HL-60/S4 treated with retinoic acid at 250 ng/mL for 4 days and 3 days (cell line): ENCODE measurements around the gene MYO9A.

ENCODE experiments used
- in situ Hi-C: fragments of 300-500 bp; cut with MboI; formaldehyde crosslinking; loops from 2 replicates; pipeline ENCODE4 v1.7.0; 2022; ENCODE audit warnings: low sequenced_read_pairs

MYO9A gene

GRCh38 chr15:71789616-71790015 is 328.3 kb downstream of the MYO9A start:
- in situ Hi-C loops: no loop called here

- in situ Hi-C loops: no loop called here
These were observed 329.0 kb downstream of the MYO9A start for GRCh38 chr15:71788646-71789579.

- in situ Hi-C loops: no loop called here
These were observed 331.3 kb downstream of the MYO9A start for GRCh38 chr15:71786673-71787072.

GRCh38 chr15:71785996-71786395 is 332.0 kb downstream of the MYO9A start:
- in situ Hi-C loops: no loop called here

- in situ Hi-C loops: no loop called here
These were observed 333.2 kb downstream of the MYO9A start for GRCh38 chr15:71784719-71785118.

GRCh38 chr15:71782422-71783165 is 335.4 kb downstream of the MYO9A start:
- in situ Hi-C loops: no loop called here

GRCh38 chr15:71781965-71782265 is 336.0 kb downstream of the MYO9A start:
- in situ Hi-C loops: no loop called here

GRCh38 chr15:71781179-71781964 is 336.6 kb downstream of the MYO9A start:
- in situ Hi-C loops: no loop called here

GRCh38 chr15:71780115-71780976 is 337.6 kb downstream of the MYO9A start:
- in situ Hi-C loops: no loop called here

- in situ Hi-C loops: no loop called here
These were observed 338.7 kb downstream of the MYO9A start for GRCh38 chr15:71779073-71779797.

- in situ Hi-C loops: no loop called here
These were observed 340.6 kb downstream of the MYO9A start for GRCh38 chr15:71777216-71777943.

GRCh38 chr15:71776304-71776703 is 341.6 kb downstream of the MYO9A start:
- in situ Hi-C loops: no loop called here

GRCh38 chr15:71775856-71776255 is 342.1 kb downstream of the MYO9A start:
- in situ Hi-C loops: no loop called here

GRCh38 chr15:71773206-71773859 is 344.6 kb downstream of the MYO9A start:
- in situ Hi-C loops: loop anchor here (25.0 kb wide), 1 partner anchor 389 kb away; no protein-coding TSS in a partner anchor
